HG03196 (cell line): ENCODE results near the gene FCGR1A.

Experiments used
- ATAC-seq: cut with Tn5 transposase; IDR thresholded peaks from one replicate; pipeline ENCODE4 v1.9.1; 2021; ENCODE audit not compliant: unreplicated experiment

The FCGR1A gene

DNA sequence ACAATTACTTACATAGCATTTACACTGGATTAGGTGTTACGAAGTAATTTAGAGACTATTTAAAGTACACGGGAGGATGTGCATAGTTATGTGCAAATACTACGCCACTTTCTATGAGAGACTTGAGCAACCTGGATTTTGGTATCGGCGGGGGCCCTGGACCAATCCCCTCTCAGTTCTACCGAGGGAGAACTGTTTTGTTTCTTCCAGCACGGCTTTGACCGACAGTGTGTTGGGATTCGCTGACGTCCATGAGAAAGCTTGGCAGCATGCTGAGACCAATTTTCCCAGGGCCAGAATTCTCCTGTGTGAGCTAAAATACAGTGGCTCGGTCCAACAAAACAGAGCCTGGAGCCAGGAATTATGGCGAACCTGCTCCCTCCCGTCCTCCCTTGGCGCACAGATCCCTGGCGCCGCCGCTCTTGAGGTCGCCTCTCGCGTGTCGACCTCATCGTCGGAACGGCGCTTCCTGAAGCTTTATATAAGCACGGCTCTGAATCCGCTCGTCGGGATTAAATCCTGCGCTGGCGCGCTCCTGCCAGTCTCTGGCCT lies 49.3 kb downstream of the FCGR1A start:
- ATAC-seq, result peak; percentile 5

DNA sequence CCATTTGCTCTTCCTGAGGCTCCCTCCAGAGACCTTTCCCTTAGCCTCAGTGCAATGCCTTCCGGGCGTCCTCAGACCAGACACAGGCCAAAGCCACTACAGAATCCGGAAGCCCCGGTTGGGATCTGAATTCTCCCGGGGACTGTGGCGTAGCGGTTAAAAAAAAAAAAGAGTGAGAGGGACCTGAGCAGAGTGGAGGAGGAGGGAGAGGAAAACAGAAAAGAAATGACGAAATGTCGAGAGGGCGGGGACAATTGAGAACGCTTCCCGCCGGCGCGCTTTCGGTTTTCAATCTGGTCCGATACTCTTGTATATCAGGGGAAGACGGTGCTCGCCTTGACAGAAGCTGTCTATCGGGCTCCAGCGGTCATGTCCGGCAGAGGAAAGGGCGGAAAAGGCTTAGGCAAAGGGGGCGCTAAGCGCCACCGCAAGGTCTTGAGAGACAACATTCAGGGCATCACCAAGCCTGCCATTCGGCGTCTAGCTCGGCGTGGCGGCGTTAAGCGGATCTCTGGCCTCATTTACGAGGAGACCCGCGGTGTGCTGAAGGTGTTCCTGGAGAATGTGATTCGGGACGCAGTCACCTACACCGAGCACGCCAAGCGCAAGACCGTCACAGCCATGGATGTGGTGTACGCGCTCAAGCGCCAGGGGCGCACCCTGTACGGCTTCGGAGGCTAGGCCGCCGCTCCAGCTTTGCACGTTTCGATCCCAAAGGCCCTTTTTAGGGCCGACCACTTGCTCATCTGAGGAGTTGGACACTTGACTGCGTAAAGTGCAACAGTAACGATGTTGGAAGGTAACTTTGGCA lies 50.0 kb downstream of the FCGR1A start:
- ATAC-seq, result peak; percentile 67

DNA sequence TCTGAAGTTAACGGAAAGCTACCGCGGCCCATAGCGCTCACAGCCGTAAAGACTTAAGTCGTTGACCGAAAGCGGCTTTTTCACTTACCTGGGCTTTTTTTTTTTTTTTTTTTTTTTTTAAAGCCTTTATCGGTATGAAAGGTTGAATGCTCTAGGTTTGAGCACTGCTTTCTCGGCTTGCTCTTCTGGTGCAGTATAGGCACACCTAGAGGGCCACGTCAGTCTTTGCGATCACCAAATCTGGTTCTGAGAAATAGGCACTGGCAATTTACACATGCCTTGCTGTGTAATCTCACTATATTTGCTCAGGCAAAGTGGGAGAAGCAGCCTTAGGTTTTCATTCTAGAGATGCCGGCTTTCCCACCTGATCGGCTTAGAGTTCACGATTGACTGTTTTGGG lies 50.6 kb downstream of the FCGR1A start:
- peak; percentile 1 for ATAC-seq

DNA sequence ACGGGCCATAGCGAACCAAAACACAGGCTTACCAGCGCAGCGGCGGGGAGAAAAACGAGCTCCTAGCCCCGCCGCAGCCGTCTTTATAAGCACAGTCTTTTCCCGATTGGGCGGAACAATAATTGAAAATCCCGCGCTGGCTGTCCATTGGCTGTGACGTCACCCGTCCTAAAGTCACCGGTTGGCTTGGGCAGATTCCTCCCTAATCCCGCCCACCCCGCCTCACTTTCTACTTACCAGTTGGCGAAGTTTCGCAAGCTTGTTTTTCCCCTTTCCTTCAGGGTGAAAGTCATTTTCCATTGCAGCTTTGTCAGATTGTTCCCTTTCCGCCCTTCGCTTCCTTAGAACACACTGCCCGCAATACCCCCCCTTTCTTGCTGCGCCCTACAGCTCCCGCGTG lies 58.7 kb downstream of the FCGR1A start:
- ATAC-seq, result peak; percentile 30
